ENCODE results near the gene G3BP2.
"Not testable (repeated sequence)": the region's sequence is repeated elsewhere in the genome, so short reads cannot be mapped to it uniquely, and the experiment has no call there.

G3BP2 gene

GRCh38 chr4:75673027-75673958 lies at the start of gene G3BP2:
G3BP2 (minus strand) TSS chr4:75673411; CDS start chr4:75662025, 11,386 bp downstream.
- peak; percentile 84 for DNase-seq

- no peak for DNase-seq
Measured at GRCh38 chr4:75722417-75722816, 49.2 kb upstream of the G3BP2 start.

- DNase-seq = no peak
Measured at GRCh38 chr4:75718529-75718928, 45.3 kb upstream of the G3BP2 start.

- no peak for DNase-seq
Measured at GRCh38 chr4:75717408-75717807, 44.2 kb upstream of the G3BP2 start.

- not testable (repeated sequence) for DNase-seq
Measured at GRCh38 chr4:75716054-75716453, 42.8 kb upstream of the G3BP2 start.

- no peak for DNase-seq
Measured at GRCh38 chr4:75715105-75715799, 42.0 kb upstream of the G3BP2 start.

- no peak for DNase-seq
Measured at GRCh38 chr4:75714704-75715103, 41.5 kb upstream of the G3BP2 start.

- no peak for DNase-seq
Measured at GRCh38 chr4:75714011-75714410, 40.8 kb upstream of the G3BP2 start.

GRCh38 chr4:75710246-75710645 lies 37.0 kb upstream of the G3BP2 start:
- no peak for DNase-seq

GRCh38 chr4:75708218-75708691 lies 35.0 kb upstream of the G3BP2 start:
- DNase-seq = no peak

GRCh38 chr4:75705198-75705977 lies 32.2 kb upstream of the G3BP2 start:
- DNase-seq = no peak

- no peak for DNase-seq
Measured at GRCh38 chr4:75702919-75703411, 29.8 kb upstream of the G3BP2 start.

- no peak for DNase-seq
Measured at GRCh38 chr4:75699299-75699698, 26.1 kb upstream of the G3BP2 start.

- no peak for DNase-seq
Measured at GRCh38 chr4:75698963-75699228, 25.7 kb upstream of the G3BP2 start.

- DNase-seq = no peak
Measured at GRCh38 chr4:75698162-75698962, 25.2 kb upstream of the G3BP2 start.

- DNase-seq = no peak
Measured at GRCh38 chr4:75696581-75696980, 23.4 kb upstream of the G3BP2 start.

- no peak for DNase-seq
Measured at GRCh38 chr4:75696071-75696470, 22.9 kb upstream of the G3BP2 start.

- DNase-seq = not testable (repeated sequence)
Measured at GRCh38 chr4:75692066-75692465, 18.9 kb upstream of the G3BP2 start.

- not testable (repeated sequence) for DNase-seq
Measured at GRCh38 chr4:75687125-75687524, 13.9 kb upstream of the G3BP2 start.

- no peak for DNase-seq
Measured at GRCh38 chr4:75686346-75686745, 13.1 kb upstream of the G3BP2 start.

- DNase-seq = no peak
Measured at GRCh38 chr4:75685546-75686189, 12.5 kb upstream of the G3BP2 start.
